HG03159 (cell line): ENCODE results near the gene TRIO.

Experiments used
- ATAC-seq: cut with Tn5 transposase; IDR thresholded peaks from one replicate; pipeline ENCODE4 v1.9.1; 2021; ENCODE audit warnings: mild to moderate bottlenecking, moderate library complexity; ENCODE audit not compliant: unreplicated experiment

TRIO gene

DNA sequence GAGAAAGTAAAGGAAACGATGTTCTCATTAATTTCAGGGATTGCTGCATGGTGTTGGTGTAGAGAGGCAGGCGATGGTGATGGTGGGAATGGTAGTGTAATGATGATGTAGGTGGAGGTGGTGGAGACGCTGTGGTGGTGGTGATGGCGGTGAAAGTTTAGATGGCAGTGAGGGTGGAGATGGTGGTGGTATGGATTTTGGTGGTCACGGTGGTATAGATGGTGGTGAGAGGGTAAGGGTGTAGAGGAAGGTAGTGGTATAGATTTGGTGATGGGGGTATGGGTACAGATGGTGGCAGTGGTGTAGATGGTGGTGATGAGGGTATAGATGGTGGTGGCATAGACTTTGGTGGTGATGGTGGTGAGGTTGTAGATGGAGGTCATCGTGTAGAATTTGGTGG lies 259.3 kb downstream of the TRIO start:
- ATAC-seq: no peak

DNA sequence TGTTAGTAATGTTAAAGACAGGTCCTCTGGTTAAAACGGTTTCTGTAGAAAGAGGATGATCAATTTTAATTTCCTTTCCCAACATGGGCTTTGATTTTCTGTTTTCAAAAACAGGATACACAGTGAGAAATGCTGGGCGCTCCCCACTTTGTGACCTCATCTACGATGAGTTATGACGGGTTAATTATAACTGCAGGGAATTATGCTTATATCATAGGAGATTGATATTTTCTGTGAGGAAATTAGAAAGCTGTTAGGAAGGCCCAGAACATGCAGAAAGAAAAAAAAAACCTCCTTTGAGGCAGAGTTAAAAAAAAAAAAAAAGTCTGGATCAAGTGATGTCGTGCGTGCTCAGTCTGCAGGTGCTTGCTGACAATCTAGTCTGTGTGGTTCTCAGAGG lies 261.6 kb downstream of the TRIO start:
- no peak for ATAC-seq

DNA sequence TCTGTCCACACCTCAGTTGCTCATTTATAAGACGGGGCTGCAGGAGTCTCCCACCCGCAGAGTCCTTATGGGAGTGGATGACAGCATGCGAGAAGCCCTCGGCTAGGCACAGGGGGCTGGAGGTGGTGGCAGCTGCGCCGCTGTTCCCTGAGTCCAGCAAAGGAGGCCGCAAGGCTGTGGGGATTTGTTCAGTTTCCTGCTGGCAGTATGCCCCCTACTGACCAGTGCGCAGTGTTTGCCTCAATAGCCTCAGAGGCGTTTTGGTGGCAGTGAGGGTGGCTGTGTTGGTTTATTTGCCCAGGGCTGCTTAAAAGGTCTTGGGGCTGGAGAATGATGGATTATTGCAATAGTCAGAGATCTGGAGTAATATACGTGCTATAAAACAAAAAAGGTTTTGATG lies 262.1 kb downstream of the TRIO start:
- ATAC-seq: no peak

DNA sequence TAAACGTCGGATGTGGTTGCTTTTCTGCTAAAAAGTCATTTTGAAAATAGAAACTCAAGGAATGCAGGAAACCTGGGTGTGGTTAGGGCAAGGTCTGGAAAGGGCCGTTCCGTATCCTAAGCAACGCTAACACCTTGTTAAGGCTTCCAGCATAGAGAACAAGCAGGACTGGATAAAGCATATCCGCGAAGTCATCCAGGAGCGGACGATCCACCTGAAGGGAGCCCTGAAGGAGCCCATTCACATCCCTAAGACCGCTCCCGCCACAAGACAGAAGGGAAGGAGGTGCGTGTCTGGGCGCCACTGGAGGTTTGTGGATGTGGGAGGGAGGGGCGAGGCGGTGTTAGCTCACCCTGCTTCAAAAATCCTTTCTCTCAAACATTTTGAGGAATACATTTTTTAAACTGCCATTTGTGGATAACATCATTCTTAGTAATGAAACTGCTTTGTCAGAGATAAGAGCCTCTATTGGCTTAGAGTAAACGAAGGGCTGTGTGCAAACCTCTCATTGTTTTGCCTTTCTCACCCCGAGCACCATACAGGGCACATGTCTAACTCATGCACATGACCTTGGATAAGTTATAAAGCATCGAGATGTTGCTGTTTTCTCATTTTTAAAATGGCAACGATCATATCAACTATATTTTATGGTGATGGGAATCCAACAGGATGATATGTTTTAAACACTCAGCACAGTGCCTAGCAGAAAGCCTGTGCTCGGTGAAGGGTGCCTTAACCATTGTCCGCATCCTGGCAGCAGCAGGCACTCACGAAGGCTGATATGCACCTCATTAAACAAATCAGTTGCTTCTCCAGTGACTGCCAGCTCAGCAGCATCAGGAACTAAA lies 262.8 kb downstream of the TRIO start:
- ATAC-seq: no peak

DNA sequence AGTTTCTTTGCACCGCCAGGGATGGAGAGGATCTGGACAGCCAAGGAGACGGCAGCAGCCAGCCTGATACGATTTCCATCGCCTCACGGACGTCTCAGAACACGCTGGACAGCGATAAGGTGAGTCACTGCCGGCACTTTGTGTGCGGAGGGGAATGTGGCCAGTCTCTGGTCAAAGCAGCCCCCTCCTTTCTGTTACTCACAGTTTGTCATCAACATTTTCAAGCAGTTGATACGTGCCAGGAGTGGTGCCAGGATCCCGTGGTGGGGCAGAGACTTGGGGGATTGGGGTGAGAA lies 263.4 kb downstream of the TRIO start:
- ATAC-seq: no peak

DNA sequence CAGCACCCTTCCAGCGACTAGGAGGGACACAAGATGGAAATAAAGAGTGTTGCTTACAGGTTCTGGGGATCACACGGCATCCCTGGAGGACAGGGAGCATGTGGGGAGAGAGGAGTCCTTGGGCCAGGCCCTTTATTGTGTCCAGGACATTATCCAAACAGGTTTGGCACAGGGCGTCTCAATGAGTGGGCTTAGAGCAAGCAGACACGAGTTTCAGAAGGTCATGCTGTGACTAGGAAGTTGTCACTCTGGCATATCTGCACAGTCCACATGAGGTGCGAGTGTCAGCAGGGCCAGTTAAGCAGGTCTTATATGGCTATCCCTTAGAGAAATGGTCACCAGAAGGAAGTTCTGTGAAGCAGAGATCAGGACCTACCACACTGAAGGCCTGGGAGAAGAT lies 263.9 kb downstream of the TRIO start:
- ATAC-seq: no peak

DNA sequence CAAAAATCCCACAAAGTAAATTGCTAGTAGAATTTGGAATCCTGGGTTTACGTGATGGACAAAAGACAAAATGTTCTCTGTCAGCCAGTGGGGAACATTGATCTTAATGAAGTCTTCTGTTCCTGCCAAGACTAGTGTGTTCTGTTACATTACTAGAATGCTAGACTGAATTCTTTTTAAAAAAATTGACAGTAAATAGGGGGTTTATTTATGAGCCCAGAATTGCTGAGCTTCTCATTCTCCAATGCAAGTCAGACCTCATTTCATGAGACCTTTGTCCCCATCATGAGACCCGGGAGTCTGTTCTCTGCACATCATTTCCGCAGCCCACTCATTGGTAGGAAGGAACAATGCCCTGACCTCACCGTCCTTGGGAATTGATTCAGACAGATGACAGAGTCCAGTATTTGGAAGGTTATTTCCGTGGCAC lies 264.6 kb downstream of the TRIO start:
- no peak for ATAC-seq

DNA sequence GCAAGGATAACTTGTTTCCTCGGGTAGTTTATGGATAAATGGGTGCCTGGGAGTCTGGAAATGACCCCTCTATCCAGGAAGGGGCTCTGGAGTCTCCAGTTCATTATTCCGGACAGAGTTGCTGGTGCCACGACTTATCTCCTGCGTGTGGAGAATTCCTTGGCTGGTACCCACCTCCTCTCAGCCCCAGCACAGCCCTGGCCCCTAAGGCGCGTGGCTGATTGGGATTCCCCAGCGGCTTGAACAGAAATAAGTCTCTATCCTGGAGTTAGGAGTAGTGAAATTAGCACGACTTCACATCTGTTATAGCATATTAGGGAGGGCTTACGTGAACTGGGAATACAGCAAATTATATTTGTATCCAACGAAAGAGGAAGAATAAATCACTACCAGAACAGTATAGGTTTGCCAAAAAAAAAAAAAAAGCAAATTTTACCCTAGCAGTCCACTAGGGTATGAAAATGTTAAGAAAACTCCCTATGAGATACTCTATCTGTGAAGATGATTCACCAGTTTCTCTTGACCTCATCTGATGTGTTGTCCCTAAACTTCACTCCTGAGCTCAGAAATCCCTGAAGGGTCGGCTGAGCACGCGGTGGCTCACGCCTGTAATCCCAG lies 265.9 kb downstream of the TRIO start:
- no peak for ATAC-seq

DNA sequence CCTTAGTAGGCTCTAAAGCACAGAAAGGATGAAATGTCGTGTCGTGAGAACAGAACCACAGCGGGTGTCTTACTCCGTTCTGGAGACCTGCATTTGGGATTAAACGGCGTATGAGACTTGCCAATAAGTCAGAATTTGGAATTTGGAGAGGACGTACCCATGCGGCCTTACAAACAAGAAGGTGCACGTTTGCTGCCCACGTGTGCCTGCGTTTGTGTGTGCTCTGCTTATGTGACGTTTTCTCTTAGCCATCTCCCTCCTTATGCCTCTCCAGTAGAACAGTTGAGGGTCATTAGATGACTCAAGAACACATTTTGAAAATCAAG lies 266.9 kb downstream of the TRIO start:
- ATAC-seq: no peak

DNA sequence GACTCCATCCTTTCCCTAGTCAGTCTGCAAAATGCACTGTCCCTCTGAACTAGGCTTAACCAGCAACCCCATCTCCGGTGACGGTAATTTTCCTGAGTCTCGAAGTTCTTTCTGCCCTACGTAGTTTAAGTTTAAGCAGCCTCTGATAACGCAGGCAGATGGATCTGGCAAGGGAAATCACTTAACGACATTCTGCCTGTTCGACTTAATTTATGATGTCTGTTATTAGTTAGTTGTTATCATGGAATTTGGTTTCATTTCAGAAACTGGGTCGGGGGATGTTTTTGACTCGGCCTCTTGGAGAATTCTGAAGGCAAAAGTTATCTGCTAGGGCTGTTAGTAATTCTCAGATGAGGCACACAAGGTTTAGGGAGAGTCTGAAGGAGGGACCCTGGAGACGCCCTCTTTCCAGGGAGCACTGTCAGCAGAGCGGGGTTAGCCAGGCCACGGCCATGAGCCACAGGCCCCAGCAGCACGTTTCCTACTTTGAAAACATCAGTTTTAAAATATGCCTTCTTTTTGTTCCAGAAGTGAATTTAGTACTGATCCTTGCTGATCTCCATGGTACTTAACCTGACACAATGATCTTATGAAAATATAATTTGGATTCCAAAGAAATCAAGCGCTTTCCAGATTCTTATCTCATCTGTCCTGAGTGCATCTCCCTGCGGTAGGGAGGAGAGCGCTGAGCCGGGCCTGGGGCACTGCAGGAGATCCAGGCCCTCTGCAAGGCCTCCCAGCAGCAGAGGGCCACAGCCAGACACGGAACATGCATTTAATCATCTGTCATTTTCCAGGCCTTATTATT lies 267.5 kb downstream of the TRIO start:
- no peak for ATAC-seq

DNA sequence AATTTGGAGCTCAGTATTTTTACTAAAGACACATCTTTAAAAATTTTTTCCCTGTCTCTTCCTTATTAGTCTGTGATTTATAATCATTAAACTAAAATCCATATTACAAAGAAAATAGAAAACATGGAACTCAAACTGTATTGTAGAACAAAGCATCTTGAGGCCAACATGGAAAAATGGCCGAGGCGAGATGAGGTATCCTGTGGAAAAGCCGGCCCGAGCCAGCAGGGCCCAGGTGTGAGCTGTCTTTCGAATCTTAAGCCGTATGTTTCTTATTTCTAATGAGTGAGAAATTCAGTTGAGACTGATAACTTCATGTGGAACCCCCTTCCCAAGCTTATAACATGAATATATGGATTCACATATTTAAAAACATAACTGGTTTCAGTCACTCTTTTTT lies 268.1 kb downstream of the TRIO start:
- no peak for ATAC-seq

DNA sequence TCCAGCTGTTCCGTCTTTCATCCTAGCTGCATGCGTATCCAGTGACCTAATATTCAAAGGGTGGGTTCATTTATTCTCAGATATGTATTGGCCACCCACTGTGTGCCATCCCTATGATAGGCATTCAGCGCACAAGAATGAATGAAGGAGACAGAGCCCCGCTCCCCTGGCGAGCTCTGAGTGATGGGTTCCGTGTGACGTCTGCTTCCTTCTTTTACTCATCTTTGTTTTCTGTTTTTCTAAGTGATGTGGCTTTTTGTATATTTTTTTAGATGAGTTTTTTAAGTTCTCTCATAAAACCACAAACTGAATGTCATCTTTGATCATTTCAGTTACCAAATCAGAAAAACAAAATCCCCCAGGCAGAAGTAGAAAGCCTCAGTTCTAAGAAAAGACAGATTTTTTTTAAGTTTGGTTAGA lies 270.2 kb downstream of the TRIO start:
- no peak for ATAC-seq

DNA sequence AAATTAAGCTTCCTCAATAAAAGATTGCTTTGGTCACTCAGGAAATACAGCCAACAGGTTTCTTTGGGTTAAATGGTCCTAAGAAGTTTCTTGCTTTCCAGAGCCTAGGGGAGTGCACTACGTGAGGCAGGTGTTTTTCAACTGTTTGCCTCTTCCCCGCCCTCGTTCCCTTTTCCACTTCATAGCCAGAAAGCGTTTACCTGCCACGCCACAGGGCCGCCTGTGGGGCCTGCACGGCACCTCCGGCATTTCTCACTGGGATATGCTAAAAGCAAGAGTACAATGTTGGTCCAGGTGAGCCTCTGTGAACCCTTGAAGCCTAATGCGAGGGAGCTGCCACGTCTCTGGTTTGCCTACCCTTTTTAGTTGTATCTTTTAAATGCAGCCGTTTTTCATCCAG lies 270.9 kb downstream of the TRIO start:
- no peak for ATAC-seq

DNA sequence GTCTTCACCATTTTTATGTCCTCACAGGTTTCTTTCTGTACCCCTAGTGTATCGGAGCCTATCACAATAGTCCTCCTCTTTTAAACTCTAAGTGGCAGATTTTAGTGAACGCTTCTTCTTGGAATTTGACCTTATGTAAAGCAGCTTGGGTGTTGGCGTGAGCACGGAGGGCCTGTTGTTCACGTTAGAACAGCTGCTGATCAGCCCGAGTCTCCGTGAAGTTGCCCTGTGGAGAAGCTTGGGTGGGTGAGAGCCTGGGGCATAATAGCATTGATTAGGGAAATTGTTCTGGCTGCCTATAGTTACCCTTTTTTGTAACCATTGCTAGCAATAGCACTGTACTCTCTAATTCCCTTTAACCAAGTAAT lies 271.5 kb downstream of the TRIO start:
- no peak for ATAC-seq

DNA sequence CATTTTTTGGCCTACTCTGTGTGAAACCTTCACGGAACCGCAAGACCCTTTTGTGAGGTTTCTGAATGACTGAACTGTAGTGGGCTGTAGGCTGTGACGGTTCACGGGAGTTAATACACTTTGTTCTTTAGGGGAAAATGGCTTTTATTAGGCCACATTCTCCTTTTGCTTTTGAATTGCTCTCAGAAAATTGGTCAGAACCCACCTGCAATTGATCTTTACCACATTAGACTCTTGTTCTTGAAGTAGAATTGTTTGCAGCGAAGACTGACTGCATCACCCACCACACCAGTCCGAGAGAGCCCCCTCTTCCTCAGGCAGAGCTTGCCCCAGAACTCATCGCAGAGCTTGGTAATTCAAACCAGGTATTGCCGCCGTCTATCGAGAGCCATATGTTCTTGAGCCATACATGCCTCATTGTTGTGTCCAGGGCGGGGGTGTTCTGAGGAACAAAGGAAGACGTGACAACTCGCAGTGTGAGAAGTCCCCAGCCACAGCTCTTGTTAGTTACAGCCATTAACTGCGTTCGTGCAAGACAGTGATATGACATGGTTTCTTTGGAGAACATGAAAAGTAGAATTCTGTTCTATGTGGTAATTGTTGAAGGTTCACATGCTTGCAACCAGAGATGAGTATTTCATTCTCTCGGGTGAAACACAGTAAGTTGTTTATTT lies 272.0 kb downstream of the TRIO start:
- no peak for ATAC-seq

DNA sequence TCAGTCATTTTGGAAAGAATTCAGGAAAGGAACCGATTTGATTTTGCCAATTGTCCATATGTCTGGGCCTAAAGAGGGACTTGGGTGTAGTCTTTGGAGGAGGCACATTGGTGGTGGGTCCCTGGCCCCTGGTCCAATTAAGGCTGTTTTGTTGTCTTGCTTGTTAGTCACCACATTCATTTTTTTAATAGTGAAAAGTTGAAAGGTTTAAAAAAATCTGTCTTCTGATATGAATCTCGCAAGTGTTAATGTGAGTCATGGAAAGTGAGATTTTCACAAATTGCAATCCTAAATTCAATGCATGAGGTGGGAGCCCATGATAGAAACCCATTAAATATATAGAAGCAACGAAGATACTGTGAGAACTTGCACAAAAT lies 272.5 kb downstream of the TRIO start:
- no peak for ATAC-seq

DNA sequence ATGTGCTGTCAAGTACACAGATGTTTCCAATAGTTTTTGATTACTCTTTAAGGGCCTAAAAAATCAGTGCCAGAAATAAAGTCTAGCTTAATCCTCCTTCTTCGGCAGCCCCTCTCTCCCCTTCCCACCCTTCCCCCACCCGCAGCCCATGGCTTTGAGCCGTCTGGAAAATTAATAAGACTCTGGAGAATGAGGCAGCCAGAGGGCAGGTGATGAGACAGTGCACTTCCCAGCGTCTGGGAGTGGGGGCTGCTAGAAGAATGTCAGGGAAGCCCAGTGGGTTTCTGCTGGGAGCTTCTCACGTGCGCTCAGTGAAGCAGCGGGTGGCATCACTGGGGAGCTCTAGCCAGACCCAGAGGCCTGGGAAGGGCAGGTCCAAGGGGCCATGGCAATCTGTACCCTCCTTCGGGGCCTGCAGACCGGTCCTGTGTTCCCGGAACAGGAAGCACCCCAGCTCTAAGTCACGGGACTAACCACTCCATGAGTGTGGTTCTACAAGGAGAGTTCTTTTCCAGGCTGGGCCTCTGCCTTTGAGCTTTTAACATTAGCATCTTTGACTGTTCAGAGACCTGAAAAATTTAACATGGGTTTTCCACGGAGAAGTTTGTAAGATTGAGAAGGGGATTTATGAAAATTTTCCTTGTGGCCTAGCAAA lies 273.6 kb downstream of the TRIO start:
- no peak for ATAC-seq

DNA sequence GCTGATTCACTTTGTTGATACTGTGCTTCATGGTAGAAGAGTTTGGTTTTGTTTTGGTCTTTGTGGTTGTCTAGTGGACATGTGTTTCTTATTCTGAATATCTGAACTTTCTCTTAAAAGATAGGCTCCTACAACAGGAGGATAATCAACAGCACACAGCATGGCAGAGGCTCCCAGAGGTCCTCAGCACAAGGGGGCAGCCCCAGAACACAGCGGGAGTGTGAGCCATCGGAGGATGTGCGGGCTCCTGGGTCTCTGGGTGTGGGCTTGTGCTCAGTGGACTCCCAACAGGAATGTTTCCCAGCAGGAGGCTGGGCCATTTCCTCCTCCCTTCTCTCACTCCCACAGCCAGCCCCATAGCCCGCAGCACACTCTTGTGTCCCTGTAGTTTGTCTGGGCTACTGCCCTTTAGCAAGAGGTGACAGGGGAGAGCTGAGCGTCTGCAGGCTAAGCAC lies 274.2 kb downstream of the TRIO start:
- ATAC-seq: no peak

DNA sequence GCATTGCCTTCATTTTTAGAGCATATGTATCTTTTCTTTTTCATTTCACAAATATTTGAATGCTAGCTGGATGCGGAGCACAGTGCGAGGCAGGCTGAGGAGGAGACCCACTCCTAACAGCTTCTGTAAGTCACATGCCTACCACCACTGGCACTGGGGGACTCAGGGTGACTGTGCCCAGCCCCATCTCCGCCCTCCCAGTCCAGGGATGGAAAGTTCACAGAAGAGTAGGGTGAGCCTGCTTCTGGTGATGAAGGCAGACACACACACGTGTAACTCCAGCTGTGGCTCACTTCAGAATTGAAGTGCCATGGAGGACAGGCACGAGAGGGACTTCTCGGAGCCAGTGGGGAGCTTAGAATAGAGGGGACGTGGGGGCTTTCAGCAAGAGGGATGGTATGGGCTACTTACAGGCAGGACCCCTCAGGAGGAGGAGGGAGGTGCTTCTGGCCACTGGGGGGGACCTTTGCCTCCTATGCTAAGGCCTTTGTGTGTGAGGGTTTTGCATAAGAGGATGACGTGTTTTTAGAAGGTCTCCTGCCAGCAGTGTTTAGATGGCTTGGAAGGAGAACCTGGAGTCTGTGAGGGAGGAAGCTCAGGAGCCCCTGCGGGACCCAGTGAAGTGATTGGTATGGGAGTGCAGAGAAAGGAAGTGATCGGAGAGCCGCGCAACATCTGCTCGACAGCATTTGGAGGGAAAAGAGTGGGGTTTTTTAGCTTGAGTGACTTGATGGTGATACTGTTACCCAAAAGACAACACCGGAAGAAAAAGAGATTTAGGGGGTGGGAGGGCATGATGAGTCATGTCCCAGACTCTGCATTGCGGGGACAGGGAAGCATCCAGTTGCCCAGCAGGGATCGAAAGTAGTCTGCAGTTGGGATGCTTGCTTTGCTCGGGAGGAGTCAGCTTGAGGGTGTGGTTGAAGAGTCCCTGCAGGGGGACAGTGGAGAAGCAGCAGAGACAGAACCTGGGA lies 274.9 kb downstream of the TRIO start:
- ATAC-seq: no peak

DNA sequence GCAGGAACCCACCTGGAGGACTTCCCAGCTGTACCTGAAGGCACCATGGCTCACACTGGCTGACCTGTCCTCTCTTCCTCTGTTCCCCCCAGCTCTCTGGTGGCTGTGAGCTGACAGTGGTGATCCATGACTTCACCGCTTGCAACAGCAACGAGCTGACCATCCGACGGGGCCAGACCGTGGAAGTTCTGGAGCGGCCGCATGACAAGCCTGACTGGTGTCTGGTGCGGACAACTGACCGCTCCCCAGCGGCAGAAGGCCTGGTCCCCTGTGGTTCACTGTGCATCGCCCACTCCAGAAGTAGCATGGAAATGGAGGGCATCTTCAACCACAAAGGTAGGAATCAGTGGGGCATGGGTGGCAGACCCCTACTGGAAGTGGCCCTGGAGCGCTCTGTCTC lies 276.5 kb downstream of the TRIO start:
- ATAC-seq: no peak
